GM18907 (cell line): ENCODE results near the gene GAR1.
"Not testable (repeated sequence)": the region's sequence is repeated elsewhere in the genome, so short reads cannot be mapped to it uniquely, and the experiment has no call there.

Experiments
- ATAC-seq: cut with Tn5 transposase; IDR thresholded peaks from one replicate; pipeline ENCODE4 v1.9.1; 2021; ENCODE audit warnings: mild to moderate bottlenecking, moderate library complexity; ENCODE audit not compliant: unreplicated experiment

GAR1 gene

GRCh38 chr4:109815151-109816081 is at the start of gene GAR1:
GAR1 (plus strand) TSS chr4:109815762; CDS start chr4:109816165, 403 bp downstream.
- ATAC-seq, result peak; percentile 99

- not testable (repeated sequence) for ATAC-seq
Observed at GRCh38 chr4:109782092-109782491, 33.5 kb upstream of the GAR1 start.

- no peak for ATAC-seq
Observed at GRCh38 chr4:109786846-109787245, 28.7 kb upstream of the GAR1 start.

GRCh38 chr4:109787807-109788206 is 27.8 kb upstream of the GAR1 start:
- no peak for ATAC-seq

- no peak for ATAC-seq
Observed at GRCh38 chr4:109795059-109795458, 20.5 kb upstream of the GAR1 start.

- ATAC-seq, result peak; percentile 43
Observed at GRCh38 chr4:109798866-109799265, 16.7 kb upstream of the GAR1 start.

- no peak for ATAC-seq
Observed at GRCh38 chr4:109801099-109801789, 14.3 kb upstream of the GAR1 start.

- no peak for ATAC-seq
Observed at GRCh38 chr4:109801895-109802319, 13.7 kb upstream of the GAR1 start, which contains the start of gene CFI. CFI (minus strand) TSS chr4:109801999; CDS start chr4:109801971, 28 bp downstream.

GRCh38 chr4:109803924-109804571 is 11.5 kb upstream of the GAR1 start:
- peak; percentile 87 for ATAC-seq

- no peak for ATAC-seq
Observed at GRCh38 chr4:109809655-109810054, 5.9 kb upstream of the GAR1 start.

GRCh38 chr4:109810552-109811387 is 4.8 kb upstream of the GAR1 start:
- no peak for ATAC-seq

- no peak for ATAC-seq
Observed at GRCh38 chr4:109811707-109812106, 3.9 kb upstream of the GAR1 start.

GRCh38 chr4:109816082-109816442 is 500 bp downstream of the GAR1 start:
- ATAC-seq, result no peak

GRCh38 chr4:109816894-109817293 is 1.3 kb downstream of the GAR1 start:
- ATAC-seq, result no peak

GRCh38 chr4:109818268-109818667 is 2.7 kb downstream of the GAR1 start:
- no peak for ATAC-seq

- ATAC-seq, result no peak
Observed at GRCh38 chr4:109820563-109820962, 5.0 kb downstream of the GAR1 start.

- no peak for ATAC-seq
Observed at GRCh38 chr4:109821185-109821584, 5.6 kb downstream of the GAR1 start.

GRCh38 chr4:109826719-109827118 is 11.2 kb downstream of the GAR1 start:
- ATAC-seq, result peak; percentile 78

- ATAC-seq, result no peak
Observed at GRCh38 chr4:109827672-109828071, 12.1 kb downstream of the GAR1 start, which contains the start of gene RRH. RRH (plus strand) TSS chr4:109827972; CDS start chr4:109828028, 56 bp downstream.

- ATAC-seq, result no peak
Observed at GRCh38 chr4:109833756-109834155, 18.2 kb downstream of the GAR1 start.
